Sigmoid colon (tissue), 7 donors: ENCODE data around the gene CNTNAP5. TPM values are rescaled to one million over a fixed set of nuclear protein-coding genes. Genes with fewer than 3 reads are reported as not detected.

Source experiments
- DNase-seq: peaks from one replicate; pipeline ENCODE4 v3.0.0-alpha.2; 2019
- H3K27ac ChIP-seq, 4 donors: fragments of 200-600 bp; sonication (generic); one replicate each; pipeline ENCODE4 v1.5.1; 2016 to 2019; ENCODE audit warnings: mild to moderate bottlenecking in 1 of 4
- H3K27me3 ChIP-seq, 3 donors: fragments of 200-600 bp; sonication (generic); one replicate each; pipeline ENCODE4 v1.5.1; 2019; ENCODE audit warnings: mild to moderate bottlenecking in 1 of 3
- H3K36me3 ChIP-seq, 4 donors: fragments of 200-600 bp; sonication (generic); one replicate each; pipeline ENCODE4 v1.5.1; 2016 to 2019
- H3K4me1 ChIP-seq, 4 donors: fragments of 200-600 bp; sonication (generic); one replicate each; pipeline ENCODE4 v1.5.1; 2017 to 2019
- H3K4me3 ChIP-seq, 4 donors: fragments of 200-600 bp; sonication (generic); one replicate each; pipeline ENCODE4 v1.5.1; 2017 to 2019; ENCODE audit warnings: mild to moderate bottlenecking in 2 of 4, moderate library complexity in 1 of 4
- H3K9me3 ChIP-seq, 4 donors: fragments of 200-600 bp in 3 of 4; sonication (generic) in 3 of 4; one replicate each; pipeline versions ENCODE4 v1.5.1 to v1.6.1; 2013 to 2019
- EP300 ChIP-seq, 4 donors: sonication (generic); formaldehyde crosslinking; IDR thresholded peaks; one replicate each; pipeline ENCODE4 v1.6.1; 2017; ENCODE audit warnings: antibody characterized with exemption in 4 of 4
- POLR2A ChIP-seq, 2 donors: fragments of 450-650 bp; IDR thresholded peaks; one replicate each; pipeline ENCODE4 v1.6.1; 2016; ENCODE audit warnings: antibody characterized with exemption in 2 of 2, mild to moderate bottlenecking in 2 of 2, moderate library complexity in 2 of 2
- POLR2AphosphoS5 ChIP-seq, 4 donors: sonication (generic); formaldehyde crosslinking; IDR thresholded peaks; one replicate each; pipeline ENCODE4 v1.6.1; 2017; ENCODE audit warnings: antibody characterized with exemption in 4 of 4
- WGBS, 2 donors: extraction: QIAGEN DNeasy Blood & Tissue Kit; methylation state at CpG; one replicate each; pipeline ENCODE4 v1.1.7; 2013; 5-methylcytosine and 5-hydroxymethylcytosine counted together
- intact Hi-C: fragments of 100-400 bp; cut with DNase I; formaldehyde crosslinking; loops from one replicate; pipeline ENCODE4 v1.15.1; 2023
- polyA plus RNA-seq, 3 donors: library from polyadenylated mRNA; stranded (reverse); fragments of 200-250 nt; gene quantifications; one replicate each; pipeline ENCODE4 v1.2.3, GENCODE V29; 2013
- total RNA-seq, 4 donors: library from RNA; depleted of rRNA; stranded (reverse); fragments of >200 nt; gene quantifications; one replicate each; pipeline ENCODE4 v1.1.0, GENCODE V29; 2016
- TF ChIP-seq, protein P1 (sequence below), 4 experiments: fragments of 450-650 bp in 3 of 4; fragments of 200-600 bp in 1 of 4; IDR thresholded peaks; one replicate each; pipeline ENCODE4 v1.5.1; 2016 to 2019; ENCODE audit warnings: antibody characterized with exemption in 4 of 4, mild to moderate bottlenecking in 3 of 4, moderate library complexity in 2 of 4
- donor health status: healthy with polysubstance abuse.
- donor health status: Bipolar disorder and iron deficiency.
- donor health status: healthy.

Gene CNTNAP5
- total and polyA plus RNA-seq, 7 donors: 0.74 to 4.5 (median 1.5) TPM; not detected in 2

DNA sequence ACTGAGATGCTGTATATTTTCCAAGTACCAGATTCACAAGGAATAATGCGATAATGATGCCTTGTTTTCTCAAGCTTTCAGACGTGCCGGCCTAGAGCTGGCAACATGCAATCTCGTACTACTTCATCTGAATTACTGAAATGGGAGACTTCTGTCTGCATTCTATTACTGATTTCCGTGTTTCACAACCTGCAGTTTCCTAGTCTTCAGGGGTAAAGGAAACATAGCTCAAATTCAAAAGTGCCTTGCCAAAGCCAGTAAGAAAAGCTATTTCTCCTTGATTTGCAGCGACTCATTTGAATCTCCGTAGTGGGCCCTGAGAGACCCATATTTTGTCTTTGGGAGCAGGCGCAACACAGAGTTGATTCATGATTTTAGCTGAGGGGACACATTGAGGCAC, 289.0 kb downstream of the CNTNAP5 start:
- 94 to 96% methylated on average over 8 of the region's 8 CpGs for WGBS, 2 donors
- Histone ChIP-seq H3K36me3 (no peaks in the 10 kb centered on the region), H3K9me3 (no peaks in the 10 kb centered on the region), H3K27me3 (no peaks in the 10 kb centered on the region), H3K4me1 (peaks cover 0 to 5% (median 3%) of the 10 kb centered on the region in 4 donors), H3K4me3 (no peak overlapping the region), H3K27ac (no peak overlapping the region)
- TF ChIP-seq EP300 (IDR thresholded peaks at IDR 0.05): no peak
- TF ChIP-seq POLR2A (IDR thresholded peaks at IDR 0.05): no peak
- no peak for TF ChIP-seq POLR2AphosphoS5 (IDR thresholded peaks at IDR 0.05)
- TF ChIP-seq, protein P1, sequence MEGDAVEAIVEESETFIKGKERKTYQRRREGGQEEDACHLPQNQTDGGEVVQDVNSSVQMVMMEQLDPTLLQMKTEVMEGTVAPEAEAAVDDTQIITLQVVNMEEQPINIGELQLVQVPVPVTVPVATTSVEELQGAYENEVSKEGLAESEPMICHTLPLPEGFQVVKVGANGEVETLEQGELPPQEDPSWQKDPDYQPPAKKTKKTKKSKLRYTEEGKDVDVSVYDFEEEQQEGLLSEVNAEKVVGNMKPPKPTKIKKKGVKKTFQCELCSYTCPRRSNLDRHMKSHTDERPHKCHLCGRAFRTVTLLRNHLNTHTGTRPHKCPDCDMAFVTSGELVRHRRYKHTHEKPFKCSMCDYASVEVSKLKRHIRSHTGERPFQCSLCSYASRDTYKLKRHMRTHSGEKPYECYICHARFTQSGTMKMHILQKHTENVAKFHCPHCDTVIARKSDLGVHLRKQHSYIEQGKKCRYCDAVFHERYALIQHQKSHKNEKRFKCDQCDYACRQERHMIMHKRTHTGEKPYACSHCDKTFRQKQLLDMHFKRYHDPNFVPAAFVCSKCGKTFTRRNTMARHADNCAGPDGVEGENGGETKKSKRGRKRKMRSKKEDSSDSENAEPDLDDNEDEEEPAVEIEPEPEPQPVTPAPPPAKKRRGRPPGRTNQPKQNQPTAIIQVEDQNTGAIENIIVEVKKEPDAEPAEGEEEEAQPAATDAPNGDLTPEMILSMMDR (IDR thresholded peaks at IDR 0.05): no peak
- no peak for DNase-seq
- intact Hi-C loops: no loop called here

DNA sequence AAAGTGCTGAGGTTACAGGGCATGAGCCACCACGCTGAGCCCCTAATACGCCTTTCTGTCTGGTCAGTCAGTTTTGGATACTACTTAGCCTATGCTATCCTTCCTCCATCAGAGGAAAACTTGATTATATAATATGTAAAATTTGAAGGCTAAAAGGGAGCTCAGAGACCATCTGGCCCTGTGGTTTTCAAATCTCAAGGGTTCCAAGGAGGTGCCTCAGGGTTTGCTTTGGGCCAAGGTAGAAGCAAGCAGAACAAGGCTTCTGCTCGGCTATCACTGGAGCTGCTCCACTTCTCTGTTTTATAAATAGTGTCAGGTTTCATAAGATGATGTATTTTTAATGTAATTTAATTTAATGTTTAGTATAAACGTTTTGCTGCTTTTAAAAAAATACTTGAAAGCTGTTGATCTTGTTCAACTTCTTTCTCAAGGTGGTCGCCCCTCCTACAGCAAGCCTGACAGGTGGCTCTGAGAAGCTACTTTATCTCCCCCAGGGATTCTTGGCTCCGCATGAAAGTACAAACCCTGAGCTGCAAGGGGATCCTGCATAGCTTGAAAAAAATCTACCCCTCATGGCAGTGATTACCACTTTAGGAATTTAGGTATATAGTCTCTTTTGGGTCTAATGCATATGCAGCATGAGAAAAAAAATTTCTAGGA, 290.3 kb downstream of the CNTNAP5 start:
- DNase-seq: no peak
- no peak overlapping the region for H3K27ac ChIP-seq
- TF ChIP-seq EP300 (IDR thresholded peaks at IDR 0.05) (no peak), POLR2A (IDR thresholded peaks at IDR 0.05) (no peak), POLR2AphosphoS5 (IDR thresholded peaks at IDR 0.05) (no peak)
- TF ChIP-seq, protein P1 (IDR thresholded peaks at IDR 0.05): no peak
- no peak overlapping the region for H3K4me3 ChIP-seq
- H3K4me1 ChIP-seq: peaks cover 0 to 5% (median 3%) of the 10 kb centered on the region in 4 donors
- intact Hi-C loops: no loop called here
- WGBS, 2 donors: 71 to 79% methylated on average over 6 of the region's 6 CpGs
- no peaks in the 10 kb centered on the region for H3K27me3 ChIP-seq
- H3K36me3 ChIP-seq: no peaks in the 10 kb centered on the region
- no peaks in the 10 kb centered on the region for H3K9me3 ChIP-seq

DNA sequence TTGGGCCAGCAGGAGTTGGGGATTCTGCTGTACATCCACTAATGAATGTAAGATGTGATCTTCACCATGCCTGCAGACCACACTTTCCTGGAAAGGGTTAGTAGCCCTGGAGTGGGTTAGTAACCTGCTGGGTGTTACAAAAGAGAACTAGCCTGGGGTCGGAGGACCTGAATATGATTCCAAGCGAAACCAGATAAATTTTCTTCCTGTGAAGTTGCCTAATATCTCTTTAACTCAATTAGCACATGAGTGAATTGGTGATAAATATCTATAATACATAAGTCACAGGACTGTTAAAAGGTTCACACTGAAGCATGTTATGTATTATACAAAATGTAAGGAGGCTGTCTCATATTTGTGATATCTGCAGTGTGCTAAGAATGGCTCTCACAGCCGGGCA, 291.0 kb downstream of the CNTNAP5 start:
- no peak for TF ChIP-seq POLR2AphosphoS5 (IDR thresholded peaks at IDR 0.05)
- TF ChIP-seq EP300 (IDR thresholded peaks at IDR 0.05): no peak
- TF ChIP-seq POLR2A (IDR thresholded peaks at IDR 0.05): no peak
- TF ChIP-seq, protein P1 (IDR thresholded peaks at IDR 0.05): no peak
- 89 to 91% methylated on average over 3 of the region's 3 CpGs for WGBS, 2 donors
- DNase-seq: no peak
- H3K4me1 ChIP-seq: peaks cover 0 to 5% (median 3%) of the 10 kb centered on the region in 4 donors
- H3K27me3 ChIP-seq: no peaks in the 10 kb centered on the region
- H3K36me3 ChIP-seq: no peaks in the 10 kb centered on the region
- H3K9me3 ChIP-seq: no peaks in the 10 kb centered on the region
- peak overlapping the region in 1 of 4 donors; percentile 29 for H3K27ac ChIP-seq
- intact Hi-C loops: no loop called here
- no peak overlapping the region for H3K4me3 ChIP-seq

DNA sequence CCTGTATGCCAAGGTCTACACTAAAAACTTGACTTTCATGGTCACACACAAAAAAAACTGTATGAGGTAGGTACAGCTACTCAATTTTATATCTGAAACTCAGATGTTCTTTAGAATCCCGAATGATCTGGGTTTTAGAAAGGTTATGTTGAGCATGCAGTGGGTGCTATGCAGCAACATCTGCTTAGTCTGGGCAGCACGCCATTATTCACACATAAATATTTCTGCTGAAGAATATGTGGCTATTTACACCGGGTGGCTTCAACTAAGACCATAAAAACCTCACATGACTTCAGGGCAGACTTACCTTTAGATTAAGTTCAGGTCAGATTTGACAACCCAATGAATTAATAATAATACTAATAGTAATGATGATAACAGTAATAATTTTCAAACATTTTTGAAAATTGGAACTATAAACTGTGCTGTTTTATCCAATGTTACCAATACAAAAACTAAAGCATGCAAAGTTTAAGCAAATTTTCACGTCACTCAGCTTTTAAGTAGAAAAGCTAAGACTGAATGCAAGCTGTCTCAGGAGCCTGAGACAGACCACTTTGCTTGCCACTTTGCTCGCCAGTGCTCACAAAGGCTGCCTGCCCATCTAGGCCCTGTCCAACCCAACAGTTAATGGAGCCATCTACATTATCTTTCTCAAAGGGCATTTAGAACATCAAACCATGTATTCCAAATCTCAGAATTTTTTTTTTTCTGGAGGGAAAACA, 292.0 kb downstream of the CNTNAP5 start:
- TF ChIP-seq POLR2AphosphoS5 (IDR thresholded peaks at IDR 0.05) (no peak), EP300 (IDR thresholded peaks at IDR 0.05) (no peak), POLR2A (IDR thresholded peaks at IDR 0.05) (no peak)
- TF ChIP-seq, protein P1 (IDR thresholded peaks at IDR 0.05): no peak
- DNase-seq: no peak
- Histone ChIP-seq H3K9me3 (no peaks in the 10 kb centered on the region), H3K4me3 (no peak overlapping the region), H3K27ac (no peak overlapping the region), H3K4me1 (peaks cover 0 to 5% (median 3%) of the 10 kb centered on the region in 4 donors), H3K27me3 (no peaks in the 10 kb centered on the region), H3K36me3 (no peaks in the 10 kb centered on the region)
- intact Hi-C loops: no loop called here
- whole genome bisulfite sequencing, 2 donors: 53 to 69% methylated on average over 5 of the region's 5 CpGs
